Endodermal cell (in vitro differentiated cells): ENCODE results near the gene EIF4A3. TPM values are rescaled to one million over a fixed set of nuclear protein-coding genes. Genes with fewer than 3 reads are reported as not detected.
"Not testable (repeated sequence)": the region's sequence is repeated elsewhere in the genome, so short reads cannot be mapped to it uniquely, and the experiment has no call there.

Experiments used
- DNase-seq: peaks from one replicate; pipeline ENCODE4 v3.0.0-alpha.2; 2017
- H3K27ac ChIP-seq: 2 replicates; pipeline ENCODE4 v1.5.1; 2013; ENCODE audit warnings: mild to moderate bottlenecking, low read depth, low read length, moderate library complexity
- H3K27me3 ChIP-seq: 2 replicates; pipeline ENCODE4 v1.6.1; 2013; ENCODE audit warnings: mild to moderate bottlenecking, low read length, moderate library complexity; ENCODE audit not compliant: insufficient read depth, control insufficient read depth, poor library complexity, severe bottlenecking
- H3K36me3 ChIP-seq: 2 replicates; pipeline ENCODE4 v1.7.0; 2013; ENCODE audit warnings: mild to moderate bottlenecking, low read length, moderate library complexity; ENCODE audit not compliant: control insufficient read depth, insufficient read depth
- H3K4me1 ChIP-seq: one replicate; pipeline ENCODE4 v1.7.0; 2013; ENCODE audit warnings: low read length; ENCODE audit not compliant: control insufficient read depth, insufficient read depth
- H3K4me3 ChIP-seq: 2 replicates; pipeline ENCODE4 v1.5.1; 2013; ENCODE audit warnings: mild to moderate bottlenecking, low read length, moderate library complexity
- H3K9ac ChIP-seq: 2 replicates; pipeline ENCODE4 v1.6.1; 2013; ENCODE audit warnings: mild to moderate bottlenecking, low read length, moderate library complexity; ENCODE audit not compliant: poor library complexity, severe bottlenecking; ENCODE audit errors: extremely low read depth
- H3K9me3 ChIP-seq: 2 replicates; pipeline ENCODE4 v1.6.1; 2013; ENCODE audit warnings: mild to moderate bottlenecking, low read length, moderate library complexity; ENCODE audit not compliant: control insufficient read depth
- H3K27ac Mint-ChIP-seq: 2 replicates; pipeline ENCODE4 v1.8.0; 2020; ENCODE audit warnings: mixed read lengths
- H3K27me3 Mint-ChIP-seq: 2 replicates; pipeline ENCODE4 v1.8.0; 2021; ENCODE audit warnings: mild to moderate bottlenecking, mixed read lengths; ENCODE audit not compliant: insufficient read depth
- H3K36me3 Mint-ChIP-seq: 2 replicates; pipeline ENCODE4 v1.8.0; 2020; ENCODE audit warnings: low read depth, mixed read lengths
- H3K4me1 Mint-ChIP-seq: 2 replicates; pipeline ENCODE4 v1.8.0; 2020; ENCODE audit warnings: mixed read lengths
- H3K4me3 Mint-ChIP-seq: 2 replicates; pipeline ENCODE4 v1.8.0; 2020; ENCODE audit warnings: mild to moderate bottlenecking, moderate library complexity, mixed read lengths
- H3K9me3 Mint-ChIP-seq: 2 replicates; pipeline ENCODE4 v1.8.0; 2020; ENCODE audit warnings: mild to moderate bottlenecking, mixed read lengths
- WGBS, 2 experiments: methylation state at CpG; one replicate each; pipeline versions ENCODE4 v1.1.5 to v1.1.7; 2013; ENCODE audit warnings: missing lambda C conversion rate in 2 of 2, mixed read lengths in 1 of 2; ENCODE audit not compliant: insufficient coverage in 1 of 2, insufficient read length in 1 of 2; 5-methylcytosine and 5-hydroxymethylcytosine counted together
- total RNA-seq, 2 donors: library from RNA; stranded (reverse); fragmentation: NEBNext Ultra II Directional in 1 of 2; extraction: Animal tissue kit (Norgen Biotek cat#: 25700) in 1 of 2; gene quantifications; 2 replicates in 1 of 2; 3 replicates in 1 of 2; pipeline ENCODE4 v1.2.1, GENCODE V29; 2021
- TF ChIP-seq, protein P1 (sequence below): fragments of 200-600 bp; sonication (generic); conservative IDR thresholded peaks from 2 replicates; pipeline ENCODE4 v1.5.0; 2021; ENCODE audit warnings: antibody characterized with exemption, mild to moderate bottlenecking

EIF4A3 gene
- total RNA-seq, 2 donors from 2014 or later, result 107 to 110 TPM

DNA sequence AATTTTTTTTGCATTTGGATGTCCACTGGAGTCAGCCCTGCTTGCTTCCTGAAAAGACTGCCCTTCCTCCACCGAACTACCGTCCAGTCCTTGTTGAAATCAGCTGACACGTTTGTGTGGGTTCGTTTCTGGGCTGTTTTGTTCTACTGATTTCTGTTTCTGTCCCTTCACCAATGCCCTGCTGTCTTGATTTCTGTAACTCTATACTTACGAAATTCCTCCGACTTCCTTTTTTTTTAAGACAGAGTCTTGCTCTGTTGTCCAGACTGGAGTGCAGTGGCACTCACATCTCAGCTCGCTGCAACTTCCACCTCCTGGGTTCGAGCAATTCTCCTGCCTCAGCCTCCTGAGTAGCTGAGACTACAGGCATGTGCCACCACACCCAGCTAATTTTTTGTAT lies 54.0 kb downstream of the EIF4A3 start:
- TF ChIP-seq, protein P1, sequence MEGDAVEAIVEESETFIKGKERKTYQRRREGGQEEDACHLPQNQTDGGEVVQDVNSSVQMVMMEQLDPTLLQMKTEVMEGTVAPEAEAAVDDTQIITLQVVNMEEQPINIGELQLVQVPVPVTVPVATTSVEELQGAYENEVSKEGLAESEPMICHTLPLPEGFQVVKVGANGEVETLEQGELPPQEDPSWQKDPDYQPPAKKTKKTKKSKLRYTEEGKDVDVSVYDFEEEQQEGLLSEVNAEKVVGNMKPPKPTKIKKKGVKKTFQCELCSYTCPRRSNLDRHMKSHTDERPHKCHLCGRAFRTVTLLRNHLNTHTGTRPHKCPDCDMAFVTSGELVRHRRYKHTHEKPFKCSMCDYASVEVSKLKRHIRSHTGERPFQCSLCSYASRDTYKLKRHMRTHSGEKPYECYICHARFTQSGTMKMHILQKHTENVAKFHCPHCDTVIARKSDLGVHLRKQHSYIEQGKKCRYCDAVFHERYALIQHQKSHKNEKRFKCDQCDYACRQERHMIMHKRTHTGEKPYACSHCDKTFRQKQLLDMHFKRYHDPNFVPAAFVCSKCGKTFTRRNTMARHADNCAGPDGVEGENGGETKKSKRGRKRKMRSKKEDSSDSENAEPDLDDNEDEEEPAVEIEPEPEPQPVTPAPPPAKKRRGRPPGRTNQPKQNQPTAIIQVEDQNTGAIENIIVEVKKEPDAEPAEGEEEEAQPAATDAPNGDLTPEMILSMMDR, result no peak
- Histone ChIP-seq H3K9me3 (no peaks in the 10 kb centered on the region), H3K9ac (no peak overlapping the region), H3K4me1 (no peaks in the 10 kb centered on the region), H3K27ac (no peak overlapping the region), H3K27me3 (no peaks in the 10 kb centered on the region), H3K36me3 (no peaks in the 10 kb centered on the region), H3K4me3 (no peak overlapping the region)
- H3K4me1 Mint-ChIP-seq, result no peaks in the 10 kb centered on the region
- H3K27ac Mint-ChIP-seq, result no peak overlapping the region
- H3K27me3 Mint-ChIP-seq, result no peaks in the 10 kb centered on the region
- H3K36me3 Mint-ChIP-seq, result peaks cover 1% of the 10 kb centered on the region
- H3K4me3 Mint-ChIP-seq, result no peak overlapping the region
- H3K9me3 Mint-ChIP-seq, result no peaks in the 10 kb centered on the region
- WGBS, 2 experiments, result 82 to 92% methylated on average over 6 to 8 of the region's 8 CpGs
- DNase-seq, result no peak

DNA sequence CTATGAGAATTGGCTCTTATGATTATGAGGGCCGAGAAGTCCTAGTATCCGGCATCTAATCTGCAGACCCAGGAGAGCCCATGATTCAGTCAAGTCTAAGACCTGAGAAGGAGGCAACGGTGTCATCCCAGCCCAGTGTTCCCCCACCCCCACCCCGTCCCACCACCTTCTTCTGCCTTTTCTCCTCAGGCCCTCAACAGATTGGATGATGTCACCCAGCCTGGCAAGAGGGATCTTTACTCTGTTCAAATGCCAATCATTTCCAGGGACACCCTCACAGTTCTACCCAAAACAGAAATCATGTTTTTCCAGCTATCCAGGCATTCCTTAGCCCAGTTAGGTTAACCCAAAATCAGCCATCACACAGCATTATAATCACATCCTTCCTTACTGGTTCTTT lies 55.6 kb downstream of the EIF4A3 start:
- 95% methylated on average over 4 of the region's 4 CpGs; no CpG with 5 or more reads in 1 of the 2 experiments for WGBS, 2 experiments
- Histone ChIP-seq H3K27ac (no peak overlapping the region), H3K9me3 (no peaks in the 10 kb centered on the region), H3K9ac (no peak overlapping the region), H3K36me3 (no peaks in the 10 kb centered on the region), H3K4me3 (no peak overlapping the region), H3K27me3 (no peaks in the 10 kb centered on the region), H3K4me1 (no peaks in the 10 kb centered on the region)
- Mint-ChIP-seq H3K27me3 (no peaks in the 10 kb centered on the region), H3K27ac (no peak overlapping the region), H3K4me1 (no peaks in the 10 kb centered on the region), H3K4me3 (no peak overlapping the region), H3K36me3 (peaks cover 1% of the 10 kb centered on the region), H3K9me3 (no peaks in the 10 kb centered on the region)
- TF ChIP-seq, protein P1, result no peak
- no peak for DNase-seq

DNA sequence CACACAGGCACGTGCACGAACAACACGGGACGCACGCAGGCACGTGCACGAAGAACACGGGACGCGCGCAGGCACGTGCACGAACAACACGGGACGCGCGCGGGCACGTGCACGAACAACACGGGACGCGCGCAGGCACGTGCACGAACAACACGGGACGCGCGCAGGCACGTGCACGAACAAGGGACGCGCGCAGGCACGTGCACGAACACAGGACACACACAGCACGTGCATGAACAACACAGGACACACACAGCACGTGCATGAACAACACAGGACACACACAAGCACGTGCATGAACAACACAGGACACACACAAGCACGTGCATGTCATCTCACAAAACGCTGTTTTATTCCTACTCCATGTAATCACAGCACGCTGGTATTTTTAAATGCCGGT lies 56.8 kb downstream of the EIF4A3 start:
- H3K27ac Mint-ChIP-seq, H3K36me3 Mint-ChIP-seq, H3K4me3 ChIP-seq, H3K36me3 ChIP-seq, H3K4me1 Mint-ChIP-seq, H3K27me3 ChIP-seq, H3K9me3 ChIP-seq, H3K9me3 Mint-ChIP-seq, H3K27ac ChIP-seq, H3K4me3 Mint-ChIP-seq, H3K27me3 Mint-ChIP-seq, DNase-seq, H3K9ac ChIP-seq, H3K4me1 ChIP-seq: not testable (repeated sequence)
- WGBS, 2 experiments, result 94 to 95% methylated on average over 24 to 44 of the region's 44 CpGs

DNA sequence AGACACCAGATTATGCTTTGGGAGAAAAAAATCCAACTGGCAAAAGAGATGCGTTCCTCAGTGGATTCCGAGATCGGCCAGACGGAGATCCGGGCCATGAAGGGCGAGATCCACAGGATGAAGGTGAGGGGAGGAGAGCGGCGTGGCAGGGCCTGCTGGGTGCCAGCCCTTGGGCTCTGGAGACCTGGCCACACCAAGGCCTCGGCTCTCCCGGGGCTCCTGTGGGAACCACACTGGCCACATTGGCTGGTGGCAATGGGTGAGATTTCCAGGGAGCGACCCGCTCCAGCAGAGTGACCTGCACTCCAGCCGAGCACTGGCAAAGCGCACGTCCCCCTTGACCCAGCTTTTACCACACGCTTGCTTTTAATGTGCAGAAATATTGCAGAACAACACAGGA lies 57.2 kb downstream of the EIF4A3 start:
- no peak overlapping the region for H3K4me3 ChIP-seq
- no peaks in the 10 kb centered on the region for H3K4me1 Mint-ChIP-seq
- no peaks in the 10 kb centered on the region for H3K9me3 ChIP-seq
- no peak overlapping the region for H3K27ac ChIP-seq
- WGBS, 2 experiments, result 93 to 98% methylated on average over 15 to 16 of the region's 16 CpGs
- no peaks in the 10 kb centered on the region for H3K4me1 ChIP-seq
- H3K27me3 ChIP-seq, result no peaks in the 10 kb centered on the region
- TF ChIP-seq, protein P1, result no peak
- H3K9ac ChIP-seq, result no peak overlapping the region
- no peaks in the 10 kb centered on the region for H3K27me3 Mint-ChIP-seq
- H3K9me3 Mint-ChIP-seq, result no peaks in the 10 kb centered on the region
- peaks cover 1% of the 10 kb centered on the region for H3K36me3 Mint-ChIP-seq
- no peak overlapping the region for H3K27ac Mint-ChIP-seq
- no peaks in the 10 kb centered on the region for H3K36me3 ChIP-seq
- no peak overlapping the region for H3K4me3 Mint-ChIP-seq
- DNase-seq, result no peak
